Endothelial cell of umbilical vein (primary cell): Measurements from ENCODE around the gene TEC. TPM values are rescaled to one million over a fixed set of nuclear protein-coding genes. Genes with fewer than 3 reads are reported as not detected.

Experiments
- BruUV-seq: library from RNA; stranded (reverse); fragments of 400-500 nt; replicated peaks from 2 replicates; lab custom pipeline; 2021; lab: Mats Ljungman, UMichigan
- CTCF ChIA-PET: fragments of 300-600, 350-600 bp; sonication (Branson Sonifier 250); formaldehyde crosslinking; loops from one replicate; lab custom pipeline; 2021; ENCODE audit warnings: antibody characterized with exemption, inconsistent platforms; lab: Charles Lee
- POLR2A ChIA-PET: fragments of 300-600, 350-600 bp; sonication (Branson Sonifier 250); formaldehyde crosslinking; loops from one replicate; lab custom pipeline; 2021; ENCODE audit warnings: antibody characterized with exemption, inconsistent platforms; lab: Charles Lee
- DNase-seq: peaks from one replicate; pipeline ENCODE4 v3.0.0-alpha.2; 2011; ENCODE audit warnings: low read depth, low spot score
- FAIRE-seq: peaks from 2 replicates; lab custom pipeline; 2011; peaks lifted over from hg19 to GRCh38; lab: Jason Lieb, UNC
- H2AFZ ChIP-seq: 2 replicates; pipeline ENCODE4 v1.6.0; 2012; ENCODE audit warnings: low read depth, low read length, control low read depth, inconsistent platforms
- H3K27ac ChIP-seq: 2 replicates; pipeline ENCODE4 v1.5.1; 2011; ENCODE audit warnings: low read depth, mild to moderate bottlenecking, control low read depth, low read length, moderate library complexity; ENCODE audit not compliant: insufficient read depth
- H3K27me3 ChIP-seq, 2 experiments: 2 replicates each; pipeline versions ENCODE4 v1.6.0 to v1.6.1; 2011; ENCODE audit warnings: low read length in 2 of 2, mixed read lengths in 1 of 2; ENCODE audit not compliant: control insufficient read depth in 2 of 2, insufficient read depth in 2 of 2
- H3K36me3 ChIP-seq, 2 experiments: 2 replicates in 1 of 2; 3 replicates in 1 of 2; pipeline ENCODE4 v1.5.1; 2011; ENCODE audit warnings: low read length in 2 of 2, mild to moderate bottlenecking in 1 of 2, moderate library complexity in 1 of 2; ENCODE audit not compliant: control insufficient read depth in 2 of 2, insufficient read depth in 2 of 2; ENCODE audit errors: extremely low read depth in 1 of 2
- H3K4me1 ChIP-seq: 3 replicates; pipeline ENCODE4 v1.5.1; 2011; ENCODE audit warnings: mild to moderate bottlenecking, low read length; ENCODE audit not compliant: control insufficient read depth, insufficient read depth; ENCODE audit errors: extremely low read depth
- H3K4me2 ChIP-seq: 2 replicates; pipeline ENCODE4 v1.6.1; 2011; ENCODE audit warnings: low read length, control low read depth, mixed read lengths; ENCODE audit not compliant: insufficient read depth
- H3K4me3 ChIP-seq, 3 experiments: fragments of 200-600 bp in 1 of 3; sonication (generic), shearing (Covaris generic) in 1 of 3; replicated peaks in 1 of 3; 2 replicates each; pipeline ENCODE4 v1.5.1; 2011 to 2016; ENCODE audit warnings: control low read depth in 3 of 3, low read length in 3 of 3, mild to moderate bottlenecking in 2 of 3, inconsistent platforms in 1 of 3, low read depth in 1 of 3, moderate library complexity in 1 of 3; ENCODE audit not compliant: insufficient read depth in 1 of 3
- H3K79me2 ChIP-seq: 2 replicates; pipeline ENCODE4 v1.6.0; 2012; ENCODE audit warnings: low read length, inconsistent platforms; ENCODE audit not compliant: control insufficient read depth, insufficient read depth
- H3K9ac ChIP-seq: replicated peaks from 2 replicates; pipeline ENCODE3; 2011; ENCODE audit warnings: low read length, control low read depth; ENCODE audit not compliant: insufficient read depth; ENCODE audit errors: extremely low read depth
- H3K9me1 ChIP-seq: replicated peaks from 3 replicates; pipeline ENCODE4 v1.6.0; 2011; ENCODE audit warnings: mild to moderate bottlenecking, low read length; ENCODE audit not compliant: control insufficient read depth, insufficient read depth; ENCODE audit errors: extremely low read depth
- H3K9me3 ChIP-seq: replicated peaks from 2 replicates; pipeline ENCODE4 v1.5.1; 2012; ENCODE audit warnings: low read length, inconsistent platforms; ENCODE audit not compliant: control insufficient read depth, insufficient read depth
- H4K20me1 ChIP-seq: replicated peaks from 2 replicates; pipeline ENCODE3; 2011; ENCODE audit warnings: mild to moderate bottlenecking, low read length; ENCODE audit not compliant: control insufficient read depth, insufficient read depth; ENCODE audit errors: extremely low read depth
- EZH2 ChIP-seq: IDR thresholded peaks from 2 replicates; pipeline ENCODE4 v1.6.1; 2012; ENCODE audit warnings: borderline replicate concordance, low read depth, mild to moderate bottlenecking, moderate library complexity, low read length, inconsistent platforms; ENCODE audit not compliant: severe bottlenecking
- FOS ChIP-seq: IDR thresholded peaks from 2 replicates; pipeline ENCODE4 v1.6.1; 2011; ENCODE audit warnings: mild to moderate bottlenecking, low read length, moderate library complexity, borderline replicate concordance; ENCODE audit not compliant: insufficient read depth
- GATA2 ChIP-seq: IDR thresholded peaks from 2 replicates; pipeline ENCODE4 v1.7.0; 2011; ENCODE audit warnings: low read depth, mild to moderate bottlenecking, moderate library complexity, mixed read lengths, low read length; ENCODE audit not compliant: insufficient read length, insufficient read depth
- JUN ChIP-seq: IDR thresholded peaks from 2 replicates; pipeline ENCODE4 v1.6.1; 2011; ENCODE audit warnings: borderline replicate concordance, low read depth; ENCODE audit not compliant: insufficient read length, insufficient read depth
- MYC ChIP-seq: IDR thresholded peaks from one replicate; pipeline ENCODE4 v1.6.1; 2011; ENCODE audit warnings: mild to moderate bottlenecking, low read depth, low read length
- POLR2A ChIP-seq: IDR thresholded peaks from 2 replicates; pipeline ENCODE4 v1.6.1; 2012; ENCODE audit warnings: low read depth, mild to moderate bottlenecking, control low read depth, low read length
- POLR2AphosphoS5 ChIP-seq: IDR thresholded peaks from 2 replicates; pipeline ENCODE4 v1.6.1; 2012; ENCODE audit warnings: low read depth, mild to moderate bottlenecking, control low read depth, low read length, moderate library complexity; ENCODE audit not compliant: insufficient read depth
- dilution Hi-C: fragments of 300-500 bp; cut with MboI; formaldehyde crosslinking; loops from one replicate; pipeline ENCODE4 v1.15.0; 2019; ENCODE audit warnings: low sequenced_read_pairs; ENCODE audit not compliant: extremely low pct_ligation_motif_present
- intact Hi-C: fragments of 100-400 bp; cut with micrococcal nuclease; formaldehyde crosslinking; loops from one replicate; pipeline ENCODE4 v1.10.0; 2022
- polyA plus RNA-seq, 4 experiments: library from polyadenylated mRNA; depleted of rRNA in 3 of 4; stranded (reverse) in 3 of 4; unstranded in 1 of 4; fragments of >200 nt; gene quantifications; 2 replicates each; pipeline versions ENCODE4 v1.2.1 to v1.2.3, GENCODE V29; 2011 to 2012; ENCODE audit warnings: missing spikeins in 1 of 4
- total RNA-seq: library from RNA; stranded (reverse); gene quantifications from 2 replicates; pipeline ENCODE4 v1.2.3, GENCODE V29; 2021
- TF ChIP-seq, protein P1 (sequence below), 2 donors: IDR thresholded peaks; 1 replicate in 1 of 2; 2 replicates in 1 of 2; pipeline ENCODE4 v1.5.1; 2011; ENCODE audit warnings: low read length in 2 of 2, mild to moderate bottlenecking in 2 of 2, moderate library complexity in 2 of 2, control low read depth in 1 of 2, inconsistent platforms in 1 of 2, low read depth in 1 of 2; ENCODE audit not compliant: insufficient read depth in 1 of 2; ENCODE audit errors: extremely low read depth in 1 of 2
- TF ChIP-seq, protein P2 (sequence below): IDR thresholded peaks from 2 replicates; pipeline ENCODE4 v1.6.1; 2011; ENCODE audit not compliant: insufficient read depth, insufficient read length

Gene TEC
- total and polyA plus RNA-seq, 2 donors (not counting 3 experiments of a cell fraction or from before 2014, with no cell fraction given) = 0.08 to 0.86 TPM

DNA sequence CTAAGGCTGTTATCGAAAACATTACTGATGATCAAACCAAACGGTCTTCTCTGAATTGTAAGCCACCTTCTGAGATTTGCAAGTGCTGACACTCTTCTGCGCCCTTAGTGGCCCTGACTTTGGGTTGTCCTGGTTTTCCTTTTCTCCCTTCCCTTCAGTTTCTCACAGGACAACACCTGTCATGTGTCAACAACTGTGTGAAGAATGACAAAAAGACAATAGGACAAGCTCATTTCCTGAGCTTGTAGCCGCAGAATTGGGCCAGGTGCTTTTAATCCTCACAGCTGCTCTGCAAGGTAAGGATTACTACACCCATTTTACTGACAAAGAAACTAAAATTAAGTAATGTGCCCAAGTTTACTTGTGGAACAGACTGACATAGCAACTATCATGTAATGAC, 90.7 kb downstream of the TEC start:
- no peak overlapping the region for H3K4me2 ChIP-seq
- no peaks in the 10 kb centered on the region for H3K79me2 ChIP-seq
- FAIRE-seq (no peak), DNase-seq (no peak)
- H2AFZ ChIP-seq = no peak overlapping the region
- no peaks in the 10 kb centered on the region for H3K9me1 ChIP-seq
- no peak for TF ChIP-seq JUN
- TF ChIP-seq, protein P1, sequence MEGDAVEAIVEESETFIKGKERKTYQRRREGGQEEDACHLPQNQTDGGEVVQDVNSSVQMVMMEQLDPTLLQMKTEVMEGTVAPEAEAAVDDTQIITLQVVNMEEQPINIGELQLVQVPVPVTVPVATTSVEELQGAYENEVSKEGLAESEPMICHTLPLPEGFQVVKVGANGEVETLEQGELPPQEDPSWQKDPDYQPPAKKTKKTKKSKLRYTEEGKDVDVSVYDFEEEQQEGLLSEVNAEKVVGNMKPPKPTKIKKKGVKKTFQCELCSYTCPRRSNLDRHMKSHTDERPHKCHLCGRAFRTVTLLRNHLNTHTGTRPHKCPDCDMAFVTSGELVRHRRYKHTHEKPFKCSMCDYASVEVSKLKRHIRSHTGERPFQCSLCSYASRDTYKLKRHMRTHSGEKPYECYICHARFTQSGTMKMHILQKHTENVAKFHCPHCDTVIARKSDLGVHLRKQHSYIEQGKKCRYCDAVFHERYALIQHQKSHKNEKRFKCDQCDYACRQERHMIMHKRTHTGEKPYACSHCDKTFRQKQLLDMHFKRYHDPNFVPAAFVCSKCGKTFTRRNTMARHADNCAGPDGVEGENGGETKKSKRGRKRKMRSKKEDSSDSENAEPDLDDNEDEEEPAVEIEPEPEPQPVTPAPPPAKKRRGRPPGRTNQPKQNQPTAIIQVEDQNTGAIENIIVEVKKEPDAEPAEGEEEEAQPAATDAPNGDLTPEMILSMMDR (IDR thresholded peaks at IDR 0.05; ENCODE audit: extremely low read depth in 1 of 2, insufficient read depth in 1 of 2, low read depth in 1 of 2, low read length in 2 of 2) = no peak
- no peak for TF ChIP-seq POLR2AphosphoS5
- TF ChIP-seq MYC = no peak
- TF ChIP-seq POLR2A = no peak
- TF ChIP-seq, protein P2, sequence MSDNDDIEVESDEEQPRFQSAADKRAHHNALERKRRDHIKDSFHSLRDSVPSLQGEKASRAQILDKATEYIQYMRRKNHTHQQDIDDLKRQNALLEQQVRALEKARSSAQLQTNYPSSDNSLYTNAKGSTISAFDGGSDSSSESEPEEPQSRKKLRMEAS = no peak
- no peak for TF ChIP-seq EZH2
- TF ChIP-seq FOS = no peak
- TF ChIP-seq GATA2 = no peak
- no TSS peak for BruUV-seq
- ChIA-PET CTCF (no interaction called here), POLR2A (no interaction called here)
- H3K36me3 ChIP-seq = no peaks in the 10 kb centered on the region
- dilution Hi-C loops (no loop called here), intact Hi-C loops (no loop called here)
- H3K9ac ChIP-seq = no peak overlapping the region
- H4K20me1 ChIP-seq = no peaks in the 10 kb centered on the region
- no peaks in the 10 kb centered on the region for H3K9me3 ChIP-seq
- no peak overlapping the region for H3K4me3 ChIP-seq
- peaks cover 7% of the 10 kb centered on the region for H3K4me1 ChIP-seq
- no peaks in the 10 kb centered on the region for H3K27me3 ChIP-seq
- no peak overlapping the region for H3K27ac ChIP-seq
